Measurements from ENCODE around the gene SAPCD2. TPM values are rescaled to one million over a fixed set of nuclear protein-coding genes. Genes with fewer than 3 reads are reported as not detected.
"Not testable (repeated sequence)": the region's sequence is repeated elsewhere in the genome, so short reads cannot be mapped to it uniquely, and the experiment has no call there.

SAPCD2 gene
- total RNA-seq, 2 donors from 2014 or later = 19.2 to 57.8 TPM

DNA sequence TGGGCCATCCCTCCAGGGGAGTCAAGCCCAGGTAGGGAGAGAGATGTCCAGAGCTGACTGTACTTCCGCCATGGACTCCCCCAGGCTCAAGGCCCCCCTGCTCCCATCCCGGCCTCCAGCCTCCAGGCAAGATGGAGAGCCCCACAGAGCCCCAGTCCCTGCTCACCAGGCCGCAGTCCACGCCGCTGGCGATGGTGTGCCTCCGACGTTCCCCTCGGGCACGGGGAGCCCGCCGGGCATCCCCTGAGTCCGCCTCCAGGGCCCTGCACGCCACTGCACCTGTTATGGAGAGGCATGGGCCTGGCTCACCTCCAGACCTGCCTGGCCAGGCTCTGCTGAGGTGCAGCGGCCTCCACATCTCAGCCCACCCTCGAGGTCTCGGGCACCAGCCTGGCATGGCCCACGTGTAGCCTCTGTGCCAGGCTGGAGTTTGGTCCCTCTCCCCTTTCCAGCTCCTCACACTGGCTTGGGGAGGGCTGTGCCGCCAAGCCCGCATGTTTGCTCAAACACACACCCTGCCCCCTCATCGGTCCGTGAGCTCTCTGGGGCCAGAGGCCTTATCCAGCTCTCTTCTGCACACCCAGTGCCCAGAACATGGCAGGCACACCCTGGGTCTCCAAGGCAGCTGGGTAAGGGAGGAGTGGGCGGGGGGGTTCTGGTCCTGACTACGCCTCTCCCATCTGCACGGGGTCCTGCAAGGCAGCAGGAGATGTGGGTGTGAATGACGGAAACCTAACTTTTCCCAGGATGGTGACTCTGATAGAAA is 4.1 kb downstream of the SAPCD2 start:
- H3K4me1 ChIP-seq = peaks cover 20% of the 10 kb centered on the region
- no peak for DNase-seq

DNA sequence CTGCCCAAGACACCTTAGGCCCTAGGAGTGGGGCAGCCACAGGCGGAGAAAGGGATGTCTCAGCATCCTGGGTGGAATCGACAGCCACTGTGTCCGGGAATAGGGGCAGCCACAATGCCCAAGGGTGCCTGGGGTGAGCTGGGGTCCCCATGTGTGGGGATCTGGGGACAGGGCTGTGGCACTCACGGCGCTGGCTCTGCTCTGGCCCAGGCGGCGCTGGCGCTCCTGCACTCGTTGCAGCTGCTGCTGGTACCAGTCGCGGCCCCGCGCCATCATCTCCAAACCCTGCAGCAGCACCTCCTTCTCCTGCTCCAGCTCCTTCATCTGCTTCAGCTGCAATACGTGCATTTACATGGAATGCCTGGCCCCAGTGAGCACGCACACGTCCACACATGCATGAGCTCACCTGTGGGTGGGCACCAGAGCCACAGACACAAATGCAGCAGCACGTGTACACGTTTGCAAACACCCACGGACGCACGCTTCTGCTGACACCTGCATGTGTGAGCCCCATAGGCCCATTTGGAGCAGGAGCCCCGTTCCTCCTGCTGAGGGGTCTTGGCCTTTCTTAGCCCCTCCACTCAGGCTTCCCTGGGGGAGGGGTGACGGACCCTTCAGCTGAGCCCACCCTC is 4.9 kb downstream of the SAPCD2 start:
- peaks cover 14% of the 10 kb centered on the region for H3K4me1 ChIP-seq
- no peaks in the 10 kb centered on the region for H3K27me3 ChIP-seq
- DNase-seq = no peak
- H3K9ac ChIP-seq (ENCODE audit: low read depth in 2 of 2, low read length in 2 of 2) = no peak overlapping the region
- intact Hi-C loops (cut with DNase I) = no loop called here
- H3K9me3 ChIP-seq = no peaks in the 10 kb centered on the region
- H3K36me3 ChIP-seq = no peaks in the 10 kb centered on the region
- no peak overlapping the region for H3K4me3 ChIP-seq
- TF ChIP-seq, protein P1, sequence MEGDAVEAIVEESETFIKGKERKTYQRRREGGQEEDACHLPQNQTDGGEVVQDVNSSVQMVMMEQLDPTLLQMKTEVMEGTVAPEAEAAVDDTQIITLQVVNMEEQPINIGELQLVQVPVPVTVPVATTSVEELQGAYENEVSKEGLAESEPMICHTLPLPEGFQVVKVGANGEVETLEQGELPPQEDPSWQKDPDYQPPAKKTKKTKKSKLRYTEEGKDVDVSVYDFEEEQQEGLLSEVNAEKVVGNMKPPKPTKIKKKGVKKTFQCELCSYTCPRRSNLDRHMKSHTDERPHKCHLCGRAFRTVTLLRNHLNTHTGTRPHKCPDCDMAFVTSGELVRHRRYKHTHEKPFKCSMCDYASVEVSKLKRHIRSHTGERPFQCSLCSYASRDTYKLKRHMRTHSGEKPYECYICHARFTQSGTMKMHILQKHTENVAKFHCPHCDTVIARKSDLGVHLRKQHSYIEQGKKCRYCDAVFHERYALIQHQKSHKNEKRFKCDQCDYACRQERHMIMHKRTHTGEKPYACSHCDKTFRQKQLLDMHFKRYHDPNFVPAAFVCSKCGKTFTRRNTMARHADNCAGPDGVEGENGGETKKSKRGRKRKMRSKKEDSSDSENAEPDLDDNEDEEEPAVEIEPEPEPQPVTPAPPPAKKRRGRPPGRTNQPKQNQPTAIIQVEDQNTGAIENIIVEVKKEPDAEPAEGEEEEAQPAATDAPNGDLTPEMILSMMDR (IDR thresholded peaks at IDR 0.05) = no peak
- no peak overlapping the region for H3K27ac ChIP-seq

More for the DNA sequence above, 4.1 kb downstream of the SAPCD2 start:
- Histone ChIP-seq H3K9me3 (no peaks in the 10 kb centered on the region), H3K27me3 (no peaks in the 10 kb centered on the region), H3K27ac (no peak overlapping the region), H3K36me3 (no peaks in the 10 kb centered on the region), H3K4me3 (no peak overlapping the region), H3K9ac (ENCODE audit: low read depth in 2 of 2, low read length in 2 of 2) (no peak overlapping the region)
- intact Hi-C loops (cut with DNase I) = loop anchor here (2.0 kb wide), 1 partner anchor 17 kb away; no protein-coding TSS in a partner anchor
- TF ChIP-seq, protein P1 (IDR thresholded peaks at IDR 0.05) = no peak

DNA sequence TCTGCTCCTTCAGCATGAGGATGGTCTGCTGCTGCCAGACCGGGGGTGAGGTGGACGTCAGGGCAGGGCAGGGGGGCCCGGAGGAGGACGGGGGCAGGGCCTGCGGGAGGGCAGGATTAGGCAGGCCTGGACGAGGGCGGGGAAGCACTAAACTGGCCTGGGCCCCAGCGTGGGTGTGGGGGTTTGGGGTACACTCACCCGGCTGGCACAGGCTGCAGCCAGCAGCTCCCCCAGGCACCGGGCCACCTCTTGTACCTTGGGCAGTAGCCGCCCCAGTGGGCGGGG is 5.5 kb downstream of the SAPCD2 start:
- H3K36me3 ChIP-seq = no peaks in the 10 kb centered on the region
- H3K4me1 ChIP-seq = peaks cover 14% of the 10 kb centered on the region
- no peak overlapping the region for H3K4me3 ChIP-seq
- no peaks in the 10 kb centered on the region for H3K9me3 ChIP-seq
- H3K27me3 ChIP-seq = no peaks in the 10 kb centered on the region
- intact Hi-C loops (cut with DNase I) = no loop called here
- TF ChIP-seq, protein P1 (IDR thresholded peaks at IDR 0.05) = no peak
- no peak overlapping the region for H3K9ac ChIP-seq (ENCODE audit: low read depth in 2 of 2, low read length in 2 of 2)
- no peak for DNase-seq
- H3K27ac ChIP-seq = no peak overlapping the region

DNA sequence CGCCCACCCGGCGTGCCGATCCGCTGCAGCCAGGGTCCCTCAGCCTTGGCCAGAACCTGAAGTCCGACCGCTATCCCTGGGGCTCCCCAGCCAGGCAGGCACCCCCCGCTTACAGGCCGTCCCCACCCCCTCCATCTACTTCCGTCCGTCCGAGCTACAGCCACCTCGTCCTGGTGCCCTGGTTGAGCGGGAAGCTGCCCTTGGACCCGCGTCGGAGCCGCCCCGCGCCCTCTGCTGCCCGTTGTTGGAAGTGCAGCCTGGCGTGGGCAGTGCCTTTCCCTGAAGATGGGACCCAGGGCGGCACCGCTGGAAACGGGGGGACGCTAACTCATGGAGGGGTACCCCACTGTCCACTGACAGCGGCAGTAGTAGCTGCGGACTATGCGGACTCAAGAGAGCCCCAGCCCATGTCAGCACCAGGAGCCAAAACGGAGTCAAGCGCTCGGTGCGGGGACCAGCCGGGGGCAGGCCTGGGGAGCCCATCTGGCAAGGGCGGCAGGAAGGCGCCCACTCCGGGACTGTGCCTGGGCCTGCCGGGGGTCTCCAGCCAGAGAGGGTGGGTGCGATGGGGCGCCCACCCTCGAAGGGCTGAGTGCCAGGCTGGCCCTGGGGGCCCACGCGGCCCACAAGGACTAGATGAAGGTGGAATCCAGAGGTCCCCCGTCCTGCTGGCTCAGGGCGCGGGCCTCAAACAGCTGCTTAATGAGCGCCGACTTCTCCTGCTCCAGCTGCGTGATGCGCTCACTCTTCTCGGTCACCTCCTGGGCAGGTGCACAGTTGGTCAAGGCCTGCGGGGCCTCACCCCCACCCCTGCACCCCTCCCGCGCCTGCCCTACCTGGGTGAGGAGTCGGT is 6.1 kb downstream of the SAPCD2 start:
- peak; percentile 76 for DNase-seq
- Histone ChIP-seq H3K4me1 (peaks cover 10% of the 10 kb centered on the region), H3K9me3 (no peaks in the 10 kb centered on the region), H3K36me3 (no peaks in the 10 kb centered on the region), H3K9ac (ENCODE audit: low read depth in 2 of 2, low read length in 2 of 2) (no peak overlapping the region), H3K27me3 (no peaks in the 10 kb centered on the region), H3K27ac (no peak overlapping the region), H3K4me3 (no peak overlapping the region)
- intact Hi-C loops (cut with DNase I) = no loop called here
- TF ChIP-seq, protein P1 (IDR thresholded peaks at IDR 0.05) = peak; percentile 97

DNA sequence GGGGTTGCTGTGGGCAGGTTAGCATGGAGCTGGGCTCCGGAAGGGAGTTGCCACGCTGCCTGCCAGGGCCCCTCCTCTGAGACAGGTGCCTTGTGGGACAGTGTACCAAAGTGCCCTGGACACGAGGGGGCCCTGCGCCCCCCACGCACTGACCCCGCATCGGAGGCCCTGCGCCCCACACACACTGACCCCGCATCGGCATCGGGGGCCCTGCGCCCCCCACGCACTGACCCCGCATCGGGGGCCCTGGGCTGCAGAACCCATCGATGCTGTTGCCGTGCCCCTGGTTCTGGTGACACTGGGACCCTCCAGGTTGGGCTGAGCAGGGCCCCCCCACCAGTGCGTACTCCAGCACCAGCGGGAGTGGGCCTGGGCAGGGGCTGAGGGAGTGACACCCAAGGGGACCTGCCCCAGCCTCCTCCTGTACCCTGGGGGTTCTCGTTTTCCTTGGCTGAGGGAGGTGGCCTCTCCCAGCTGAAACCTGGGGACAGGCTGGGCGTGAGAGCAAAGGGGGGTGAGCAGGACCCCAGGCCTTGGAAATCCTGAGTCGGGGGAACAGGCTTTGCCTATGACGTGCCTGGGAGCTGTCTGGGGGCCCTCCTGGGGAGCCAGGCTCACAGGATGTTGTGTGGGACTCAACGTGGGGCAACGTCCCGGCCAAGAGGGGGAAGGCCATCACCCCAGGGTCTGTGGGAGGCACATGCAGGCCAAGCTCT is 6.9 kb downstream of the SAPCD2 start:
- Histone ChIP-seq H3K9me3 (no peaks in the 10 kb centered on the region), H3K27ac (no peak overlapping the region), H3K36me3 (no peaks in the 10 kb centered on the region), H3K27me3 (no peaks in the 10 kb centered on the region), H3K4me3 (no peak overlapping the region), H3K9ac (ENCODE audit: low read depth in 2 of 2, low read length in 2 of 2) (no peak overlapping the region), H3K4me1 (peaks cover 4% of the 10 kb centered on the region)
- no peak for DNase-seq
- intact Hi-C loops (cut with DNase I) = no loop called here
- TF ChIP-seq, protein P1 (IDR thresholded peaks at IDR 0.05) = no peak

DNA sequence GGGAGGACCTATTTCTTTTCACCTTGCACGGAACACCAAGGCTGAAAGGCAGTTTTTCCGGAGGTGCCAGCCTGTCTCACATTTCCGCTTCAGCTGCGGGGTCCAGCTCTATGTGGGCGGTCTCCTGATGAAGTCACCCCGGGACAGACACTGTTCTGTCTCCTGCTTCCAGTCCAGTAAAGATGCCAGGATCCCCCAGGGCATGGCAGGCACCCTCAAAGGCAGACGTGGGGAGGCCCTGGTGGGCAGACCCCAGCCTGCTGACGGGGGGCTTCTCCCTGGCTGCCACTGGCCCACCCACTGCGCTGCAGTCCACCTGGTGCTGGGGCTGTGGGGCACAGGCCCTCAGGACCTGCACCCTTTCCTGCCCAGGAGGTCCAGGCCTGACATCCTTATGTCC is 7.6 kb downstream of the SAPCD2 start:
- intact Hi-C loops (cut with DNase I); H3K4me1 ChIP-seq; DNase-seq; H3K27ac ChIP-seq; H3K4me3 ChIP-seq; H3K9ac ChIP-seq (ENCODE audit: low read depth in 2 of 2, low read length in 2 of 2); H3K27me3 ChIP-seq; H3K9me3 ChIP-seq; H3K36me3 ChIP-seq: not testable (repeated sequence)

Measured in colonic mucosa (tissue), 4 donors.